Measurements from ENCODE around the gene PVALEF.

PVALEF gene

GRCh38 chr17:81163051-81163695, 2.1 kb upstream of the PVALEF start:
- no peak for FAIRE-seq

- no peak for FAIRE-seq
Observed at GRCh38 chr17:81163703-81164370, 1.5 kb upstream of the PVALEF start.

GRCh38 chr17:81164371-81165245, 699 bp upstream of the PVALEF start:
- FAIRE-seq, result no peak

- no peak for FAIRE-seq
Observed at GRCh38 chr17:81166033-81166492, 756 bp downstream of the PVALEF start, which contains the start of gene AATK. TSS of gene AATK (minus strand) at chr17:81166221. CDS start at chr17:81165992, 229 bp downstream.

DNA sequence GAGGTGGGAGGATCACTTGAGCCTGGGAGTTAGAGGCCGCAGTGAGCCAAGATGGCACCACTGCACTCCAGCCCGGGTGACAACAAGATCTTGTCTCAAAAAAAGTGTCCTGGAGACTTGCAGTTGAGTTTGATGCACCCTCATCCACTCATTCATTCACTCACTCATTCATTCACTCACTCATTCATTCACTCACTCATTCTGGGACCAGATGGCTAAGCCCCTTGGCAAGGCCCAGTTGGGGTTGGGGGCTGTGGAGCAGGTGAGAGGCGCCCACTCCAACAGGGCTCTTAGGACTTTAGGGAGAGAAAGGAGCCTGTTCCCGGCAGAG, 1.9 kb downstream of the PVALEF start:
- no peak for FAIRE-seq

- FAIRE-seq, result no peak
Observed at GRCh38 chr17:81167638-81168037, 2.3 kb downstream of the PVALEF start.

DNA sequence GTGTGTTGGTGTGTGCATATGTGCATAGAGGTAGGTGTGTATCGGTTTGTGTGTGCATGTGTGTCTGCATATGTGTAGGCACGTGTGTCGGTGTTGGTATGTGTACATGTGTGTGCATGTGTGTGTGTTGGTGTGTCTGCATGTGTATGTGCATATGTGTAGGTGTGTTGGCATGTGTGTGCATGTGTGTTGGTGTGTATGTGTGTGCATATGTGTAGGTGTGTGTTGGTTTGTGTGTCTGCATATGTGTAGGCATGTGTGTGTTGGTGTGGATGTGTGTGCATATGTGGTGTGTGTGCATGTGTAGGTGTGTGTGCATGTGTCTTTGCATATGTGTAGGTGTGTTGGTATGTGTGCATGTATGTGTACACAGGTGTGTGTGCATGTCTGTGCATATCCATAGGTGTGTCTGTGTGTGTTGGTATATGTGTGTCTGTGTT, 4.6 kb downstream of the PVALEF start:
- no peak for FAIRE-seq

DNA sequence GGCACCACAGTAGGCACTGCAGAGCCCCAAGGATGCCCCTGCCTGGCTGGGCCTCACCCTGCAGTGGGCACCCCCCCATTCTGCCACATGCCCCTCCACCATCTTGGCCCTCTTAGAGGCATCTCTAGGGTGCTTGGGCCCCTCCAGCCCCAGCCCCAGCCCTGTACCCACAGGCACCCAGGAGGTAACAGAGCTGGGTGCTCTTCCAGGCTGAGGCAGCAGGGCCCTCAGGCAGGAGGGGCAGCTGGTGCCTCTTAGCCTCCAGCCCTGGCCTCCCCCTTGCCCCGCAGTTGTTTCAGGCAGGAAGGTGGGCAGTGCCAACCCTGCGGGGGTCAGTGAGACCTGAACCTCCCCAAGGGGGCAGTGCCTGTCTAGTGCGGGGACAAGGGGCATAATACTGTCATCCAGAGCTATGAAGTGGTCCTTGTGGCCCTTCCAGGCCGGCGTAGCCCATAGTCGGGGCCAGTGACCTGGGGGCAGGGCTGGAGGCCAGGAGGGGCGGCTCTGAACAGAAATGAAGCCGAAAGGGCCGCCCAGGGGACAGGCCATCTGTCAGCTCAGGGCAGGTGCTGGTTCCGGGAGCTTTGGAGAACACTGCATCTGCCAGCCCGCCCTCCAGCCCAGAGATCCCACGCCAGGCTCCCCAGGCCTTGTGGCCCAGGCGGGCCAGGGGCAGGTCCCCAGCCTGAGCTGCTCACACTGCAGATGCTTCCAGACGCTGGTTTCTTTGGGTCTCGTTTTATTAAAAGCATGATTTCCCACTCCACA, 5.6 kb downstream of the PVALEF start:
- no peak for FAIRE-seq

DNA sequence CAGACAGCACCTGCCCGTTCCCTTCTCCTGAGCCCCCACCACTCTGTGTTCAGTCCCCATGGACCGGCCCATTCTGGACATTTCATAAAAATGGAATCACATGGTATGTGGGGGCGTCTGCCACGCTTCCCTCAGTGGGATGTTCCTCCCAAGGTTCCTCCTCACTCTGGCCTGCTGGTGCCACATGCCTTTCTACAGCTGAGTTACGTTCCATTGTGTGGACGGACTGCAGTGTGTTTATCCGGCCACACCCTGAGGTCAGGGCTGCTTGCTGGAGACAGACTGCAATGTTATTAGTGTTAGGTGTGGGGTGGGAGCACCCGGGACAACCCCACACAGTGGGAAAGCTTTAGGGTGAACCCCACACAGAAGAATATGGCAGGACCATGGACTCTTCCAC, 6.6 kb downstream of the PVALEF start:
- no peak for FAIRE-seq

DNA sequence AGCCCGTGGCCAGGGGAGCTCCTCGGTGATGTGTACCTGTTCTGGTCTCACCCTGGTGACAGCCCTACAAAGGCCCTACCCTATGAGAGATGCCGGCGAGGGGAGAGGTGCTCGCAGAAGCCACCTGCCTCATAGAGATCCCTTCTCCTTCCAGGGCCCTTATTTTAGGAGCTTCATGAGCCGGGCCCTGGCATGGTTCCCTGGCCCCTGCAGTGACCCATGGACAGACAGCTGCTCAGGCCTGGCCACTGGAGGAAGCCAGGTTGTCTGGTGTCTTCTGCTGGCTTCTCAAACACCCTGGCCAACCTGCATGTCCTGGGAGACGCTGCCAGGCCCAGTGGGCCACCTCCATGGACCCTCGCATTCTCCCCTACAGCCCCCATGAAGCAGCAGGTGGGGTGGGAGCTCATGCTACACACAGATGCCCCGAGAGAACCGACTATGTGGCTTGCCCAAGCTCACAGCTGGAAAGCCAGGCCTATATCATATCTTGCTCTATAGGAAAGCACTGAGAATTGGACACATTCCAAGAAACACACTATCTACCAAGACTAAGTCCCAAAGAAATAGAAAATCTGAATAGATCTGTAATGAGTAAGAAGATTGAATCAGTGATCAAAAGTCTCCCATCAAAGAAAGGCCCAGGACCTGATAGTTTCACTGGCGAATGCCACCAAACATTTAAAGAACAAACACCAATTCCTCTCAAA, 7.9 kb downstream of the PVALEF start:
- FAIRE-seq, result no peak

DNA sequence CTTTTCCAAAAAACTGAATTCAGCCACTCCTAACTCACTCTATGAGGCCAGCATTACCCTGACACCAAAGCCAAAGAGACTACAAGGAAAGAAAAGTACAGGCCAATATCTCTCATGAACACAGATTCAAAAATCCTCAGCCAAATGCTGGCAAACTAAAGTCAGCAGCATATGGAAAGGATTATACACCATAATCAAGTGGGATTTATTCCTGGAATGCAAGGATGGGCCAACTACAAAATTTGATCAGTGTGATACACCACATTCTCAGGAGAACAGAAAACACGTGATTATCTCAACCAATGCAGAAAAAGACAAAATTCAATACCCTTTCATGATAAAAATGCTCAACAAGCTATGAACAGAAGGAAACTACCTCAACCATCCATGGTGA, 8.5 kb downstream of the PVALEF start:
- FAIRE-seq, result no peak

DNA sequence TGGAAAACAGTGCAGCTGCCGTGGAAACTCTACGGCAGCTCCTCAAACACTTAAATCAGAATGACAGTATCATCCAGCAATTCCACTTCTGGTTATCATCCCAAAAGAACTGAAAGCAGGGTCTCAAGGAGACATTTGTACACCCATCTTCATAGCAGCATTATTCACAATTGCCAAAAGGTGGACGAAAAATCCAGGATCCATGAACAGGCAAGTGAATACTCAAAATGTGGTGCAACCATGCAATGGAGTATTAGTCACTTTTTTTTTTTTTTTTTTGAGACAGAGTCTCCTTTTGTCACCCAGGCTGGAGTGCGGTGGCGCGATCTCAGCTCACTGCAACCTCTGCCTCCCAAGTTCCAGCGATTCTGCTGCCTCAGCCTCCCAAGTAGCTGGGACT, 11.4 kb downstream of the PVALEF start:
- no peak for FAIRE-seq

- FAIRE-seq, result no peak
Observed at GRCh38 chr17:81178136-81179091, 13.1 kb downstream of the PVALEF start.

DNA sequence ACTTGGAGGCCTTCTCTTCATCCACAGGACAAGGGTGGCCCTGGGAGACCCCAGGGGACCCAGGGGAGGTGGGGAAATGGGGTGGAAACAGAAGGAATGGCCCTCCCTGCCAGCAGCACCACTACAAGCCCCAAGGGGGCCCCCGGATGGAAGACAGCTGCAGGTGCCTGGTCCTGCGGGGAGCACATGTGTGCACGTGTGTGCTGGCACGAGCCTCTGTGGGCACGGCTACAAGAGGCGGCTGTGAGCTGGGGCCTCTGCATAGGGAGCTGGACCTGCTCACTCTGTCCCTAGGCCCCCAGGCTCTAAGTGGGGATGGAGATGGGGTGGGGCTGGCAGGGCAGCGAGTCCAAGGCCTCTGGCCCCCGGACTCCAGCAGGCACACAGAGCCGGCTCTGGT, 13.9 kb downstream of the PVALEF start:
- no peak for FAIRE-seq

- FAIRE-seq, result no peak
Observed at GRCh38 chr17:81179861-81180260, 14.6 kb downstream of the PVALEF start.

- no peak for FAIRE-seq
Observed at GRCh38 chr17:81180836-81181810, 15.8 kb downstream of the PVALEF start.

DNA sequence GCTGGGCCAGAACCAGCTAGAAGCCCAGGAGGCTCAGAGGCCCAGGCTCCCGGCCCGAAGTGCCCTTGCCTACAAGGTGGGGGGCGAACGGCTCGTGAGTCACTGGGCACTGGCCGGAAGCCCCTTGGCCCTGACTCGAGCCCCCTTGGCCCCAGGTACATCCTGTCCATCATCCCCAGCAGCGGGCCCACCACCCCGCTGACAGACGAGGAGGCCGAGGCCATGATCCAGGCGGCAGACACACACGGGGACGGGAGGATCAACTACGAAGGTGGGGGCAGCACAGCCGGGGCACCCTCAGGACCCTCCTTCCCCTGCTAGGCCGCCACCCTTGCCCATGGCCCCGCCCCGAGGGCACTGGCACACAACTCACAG, 16.5 kb downstream of the PVALEF start:
- no peak for FAIRE-seq

DNA sequence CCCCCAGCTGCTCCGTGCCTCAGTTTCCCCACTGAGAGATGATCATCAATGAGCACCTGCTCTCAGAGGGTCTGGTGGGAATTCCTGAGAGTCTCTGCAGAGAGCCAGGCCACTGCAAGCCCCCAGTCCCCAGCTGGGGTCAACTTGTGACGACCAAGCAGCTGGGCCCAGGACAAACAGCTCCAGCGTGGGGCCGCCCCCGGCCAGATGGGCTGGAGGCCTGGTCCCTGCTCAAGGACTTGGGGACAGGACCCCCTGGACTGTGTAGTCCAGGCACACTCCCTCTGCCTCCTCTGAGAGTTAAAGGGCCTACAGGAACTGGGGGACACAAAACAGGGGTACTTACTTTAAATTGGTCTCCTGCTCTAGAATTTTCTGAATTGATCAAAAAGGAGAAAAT, 17.3 kb downstream of the PVALEF start:
- no peak for FAIRE-seq

GRCh38 chr17:81183316-81183715, 18.0 kb downstream of the PVALEF start:
- FAIRE-seq, result no peak

GRCh38 chr17:81183807-81184206, 18.5 kb downstream of the PVALEF start:
- no peak for FAIRE-seq

Measured in islet of Langerhans (tissue), 1 donor.